Colonic mucosa (tissue), 4 donors: Measurements from ENCODE around the gene TMPO. TPM values are rescaled to one million over a fixed set of nuclear protein-coding genes. Genes with fewer than 3 reads are reported as not detected.

Source experiments
- DNase-seq: peaks from one replicate; pipeline ENCODE4 v3.0.0-alpha.2; 2020
- H3K27ac ChIP-seq: fragments of 200-600 bp; one replicate; pipeline ENCODE4 v1.8.0; 2021
- H3K27me3 ChIP-seq: fragments of 200-600 bp; one replicate; pipeline ENCODE4 v1.8.0; 2021
- H3K36me3 ChIP-seq: fragments of 200-600 bp; one replicate; pipeline ENCODE4 v1.8.0; 2021
- H3K4me1 ChIP-seq: fragments of 200-600 bp; one replicate; pipeline ENCODE4 v1.8.0; 2021; ENCODE audit warnings: mild to moderate bottlenecking
- H3K4me3 ChIP-seq: fragments of 200-600 bp; one replicate; pipeline ENCODE4 v1.8.0; 2021
- H3K9ac ChIP-seq, 2 donors: one replicate each; pipeline ENCODE4 v1.7.0; 2013; ENCODE audit warnings: control low read depth in 2 of 2, low read depth in 2 of 2, low read length in 2 of 2
- H3K9me3 ChIP-seq: fragments of 200-600 bp; one replicate; pipeline ENCODE4 v1.8.0; 2021
- CTCF ChIP-seq: fragments of 200-600 bp; IDR thresholded peaks from one replicate; pipeline ENCODE4 v1.8.0; 2022; ENCODE audit warnings: antibody characterized with exemption, mild to moderate bottlenecking
- intact Hi-C: fragments of 100-400 bp; cut with DNase I; formaldehyde crosslinking; loops from one replicate; pipeline ENCODE4 v1.14.1; 2022
- total RNA-seq, 2 donors: library from RNA; stranded (reverse); fragmentation: NEBNext Ultra II Directional in 1 of 2; extraction: Animal tissue kit (Norgen Biotek cat#: 25700) in 1 of 2; gene quantifications; one replicate each; pipeline ENCODE4 v1.2.1, GENCODE V29; 2021
- donor health status: healthy.
- donor health status: DM: no; HTN: no; CAD: no.
- donor health status: DM: no; HTN: no; CAD: no.

The TMPO gene
- total RNA-seq, 2 donors from 2014 or later: 80.0 to 202 TPM

DNA sequence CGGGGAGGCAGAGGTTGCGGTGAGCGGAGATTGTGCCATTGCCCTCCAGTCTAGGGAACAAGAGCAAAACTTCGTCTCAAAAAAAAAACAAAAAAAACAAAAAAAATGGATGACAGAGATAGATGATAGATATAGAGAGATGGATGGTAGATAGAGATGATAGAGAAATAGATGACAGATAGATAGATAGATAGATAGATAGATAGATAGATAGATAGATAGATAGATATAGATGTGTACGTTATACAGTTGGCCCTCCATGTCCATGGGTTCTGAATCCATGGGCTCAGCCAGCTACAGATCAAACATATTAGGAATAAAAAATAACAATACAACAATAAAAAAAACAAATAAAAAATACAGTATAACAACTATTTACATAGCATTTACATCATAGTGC is 65.3 kb downstream of the TMPO start:
- no peaks in the 10 kb centered on the region for H3K4me1 ChIP-seq
- no peaks in the 10 kb centered on the region for H3K27me3 ChIP-seq
- H3K36me3 ChIP-seq: no peaks in the 10 kb centered on the region
- no peak overlapping the region for H3K4me3 ChIP-seq
- intact Hi-C loops: no loop called here
- H3K9me3 ChIP-seq: no peaks in the 10 kb centered on the region
- no peak for TF ChIP-seq CTCF
- H3K9ac ChIP-seq: no peak overlapping the region
- H3K27ac ChIP-seq: no peak overlapping the region
- no peak for DNase-seq

DNA sequence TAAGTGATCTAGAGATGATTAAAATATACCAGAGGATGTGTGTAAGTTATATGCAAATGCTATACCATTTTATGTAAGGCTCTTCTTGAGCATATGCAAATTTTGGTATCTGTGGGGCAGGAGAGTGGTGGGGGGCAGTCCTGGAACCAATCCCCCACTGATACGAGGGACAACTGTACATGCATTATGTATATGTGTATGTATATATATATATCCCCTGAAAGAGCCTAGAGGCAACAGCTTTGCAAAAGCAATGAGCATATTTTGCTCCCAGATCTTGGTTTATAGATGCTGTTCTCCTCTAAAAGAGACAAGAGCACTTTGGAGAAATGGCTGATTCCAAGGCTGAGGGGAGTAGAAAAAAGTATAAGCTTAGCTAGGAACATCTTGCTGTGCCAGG is 65.7 kb downstream of the TMPO start:
- H3K4me1 ChIP-seq: no peaks in the 10 kb centered on the region
- intact Hi-C loops: no loop called here
- no peaks in the 10 kb centered on the region for H3K27me3 ChIP-seq
- H3K36me3 ChIP-seq: no peaks in the 10 kb centered on the region
- no peak overlapping the region for H3K9ac ChIP-seq
- no peak for TF ChIP-seq CTCF
- H3K4me3 ChIP-seq: no peak overlapping the region
- H3K27ac ChIP-seq: no peak overlapping the region
- H3K9me3 ChIP-seq: no peaks in the 10 kb centered on the region
- DNase-seq: no peak

GRCh38 chr12:98582093-98582492 is 66.7 kb downstream of the TMPO start:
- Histone ChIP-seq H3K4me3 (no peak overlapping the region), H3K36me3 (no peaks in the 10 kb centered on the region), H3K9ac (no peak overlapping the region), H3K9me3 (no peaks in the 10 kb centered on the region), H3K27ac (no peak overlapping the region), H3K27me3 (no peaks in the 10 kb centered on the region), H3K4me1 (no peaks in the 10 kb centered on the region)
- intact Hi-C loops: no loop called here
- DNase-seq: no peak
- no peak for TF ChIP-seq CTCF

GRCh38 chr12:98587084-98587483 is 71.7 kb downstream of the TMPO start:
- Histone ChIP-seq H3K36me3 (no peaks in the 10 kb centered on the region), H3K4me1 (no peaks in the 10 kb centered on the region), H3K27ac (no peak overlapping the region), H3K4me3 (no peak overlapping the region), H3K9ac (no peak overlapping the region), H3K27me3 (no peaks in the 10 kb centered on the region), H3K9me3 (no peaks in the 10 kb centered on the region)
- intact Hi-C loops: no loop called here
- DNase-seq: no peak
- TF ChIP-seq CTCF: no peak

- no peak for TF ChIP-seq CTCF
- Histone ChIP-seq H3K9me3 (no peaks in the 10 kb centered on the region), H3K27ac (no peak overlapping the region), H3K9ac (no peak overlapping the region), H3K4me3 (no peak overlapping the region), H3K36me3 (no peaks in the 10 kb centered on the region), H3K4me1 (no peaks in the 10 kb centered on the region), H3K27me3 (no peaks in the 10 kb centered on the region)
- intact Hi-C loops: no loop called here
- no peak for DNase-seq
These were observed 75.8 kb downstream of the TMPO start for GRCh38 chr12:98591209-98591608.
